ENCODE data around the gene ARRDC5.

Gene ARRDC5

DNA sequence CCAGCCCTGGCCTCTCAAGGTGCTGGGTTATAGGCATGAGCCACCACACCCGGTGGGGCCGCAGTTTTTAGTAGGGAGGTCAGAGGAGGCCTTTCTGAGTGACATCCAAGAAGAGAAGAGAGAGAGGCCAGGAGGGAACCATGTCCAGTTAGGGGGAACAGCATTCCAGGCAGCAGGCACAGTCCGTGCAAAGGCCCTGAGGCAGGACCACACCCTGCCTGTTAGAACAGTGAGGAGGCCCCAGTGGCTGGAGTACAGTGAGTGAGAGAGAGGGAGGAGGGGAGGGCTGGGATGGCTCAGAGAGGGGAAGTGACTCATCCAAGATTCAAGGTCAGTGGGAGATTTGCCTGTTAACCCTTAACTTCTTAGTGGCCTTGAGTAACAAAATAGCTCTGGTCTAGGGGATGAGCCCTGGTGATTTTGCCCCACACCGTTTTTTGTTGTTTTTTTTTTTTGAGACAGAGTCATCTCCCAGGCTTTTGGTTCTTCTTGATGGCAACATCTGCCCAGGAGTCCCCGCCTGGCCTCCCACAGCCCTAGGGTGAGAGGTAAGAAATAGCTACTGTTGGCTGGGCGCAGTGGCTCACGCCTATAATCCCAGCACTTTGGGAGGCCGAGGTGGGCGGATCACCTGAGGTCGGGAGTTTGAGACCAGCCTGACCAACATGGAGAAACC lies 32.5 kb downstream of the ARRDC5 start:
- DNase-seq (ENCODE audit: extremely low spot score): no peak
- TF ChIP-seq BHLHE40 (IDR thresholded peaks at IDR 0.05; ENCODE audit: borderline replicate concordance) (no peak), FOXA1 (IDR thresholded peaks at IDR 0.05) (no peak), NFRKB (IDR thresholded peaks at IDR 0.05) (no peak), HDGF (IDR thresholded peaks at IDR 0.05; ENCODE audit: borderline replicate concordance) (no peak), ELF4 (IDR thresholded peaks at IDR 0.05) (no peak), SUZ12 (IDR thresholded peaks at IDR 0.05) (no peak), TARDBP (IDR thresholded peaks at IDR 0.05) (no peak), FOXK2 (IDR thresholded peaks at IDR 0.05) (no peak)
- ChIA-PET CTCF (interaction anchor here (4.7 kb wide), 1 partner anchor 42 kb away, joined by 30 read pairs; no protein-coding TSS in a partner anchor), POLR2A (no interaction called here)

DNA sequence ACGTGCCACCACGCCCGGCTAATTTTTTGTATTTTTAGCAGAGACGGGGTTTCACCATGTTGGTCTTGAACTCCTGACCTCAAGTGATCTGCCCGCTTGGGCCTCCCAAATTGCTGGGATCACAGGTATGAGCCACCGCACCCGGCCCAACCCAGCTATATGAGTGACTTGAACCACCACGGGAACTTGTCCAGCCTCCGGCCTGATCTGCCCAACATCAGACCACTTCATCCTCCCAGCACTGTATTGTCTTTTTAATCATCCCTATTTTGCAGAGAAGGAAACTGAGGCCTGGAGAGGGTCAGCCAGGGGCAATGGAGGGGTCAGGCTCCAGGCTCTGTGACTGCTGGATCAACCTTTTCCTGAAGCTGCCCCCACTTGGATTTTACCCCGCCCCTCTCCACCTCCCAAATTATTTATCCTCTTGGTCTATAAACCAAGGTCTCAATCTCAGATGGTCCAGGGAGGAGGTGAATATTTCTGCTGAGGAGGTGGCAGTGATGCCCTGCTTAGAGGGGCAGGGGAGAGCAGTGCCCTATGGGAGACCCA lies 34.3 kb downstream of the ARRDC5 start:
- POLR2A ChIA-PET: interaction anchor here (1.3 kb wide), 1 partner anchor 43 kb away, joined by 8 read pairs; no protein-coding TSS in a partner anchor
- CTCF ChIA-PET: interaction anchor here (2.1 kb wide), 1 partner anchor 43 kb away, joined by 7 read pairs; no protein-coding TSS in a partner anchor
- TF ChIP-seq BHLHE40 (IDR thresholded peaks at IDR 0.05; ENCODE audit: borderline replicate concordance) (no peak), LEF1 (IDR thresholded peaks at IDR 0.05; ENCODE audit: borderline replicate concordance) (no peak), ZNF384 (IDR thresholded peaks at IDR 0.05) (no peak), SP1 (IDR thresholded peaks at IDR 0.05) (no peak), SUZ12 (IDR thresholded peaks at IDR 0.05) (no peak), FOXM1 (IDR thresholded peaks at IDR 0.05; ENCODE audit: borderline replicate concordance) (no peak)
- DNase-seq (ENCODE audit: extremely low spot score): no peak

DNA sequence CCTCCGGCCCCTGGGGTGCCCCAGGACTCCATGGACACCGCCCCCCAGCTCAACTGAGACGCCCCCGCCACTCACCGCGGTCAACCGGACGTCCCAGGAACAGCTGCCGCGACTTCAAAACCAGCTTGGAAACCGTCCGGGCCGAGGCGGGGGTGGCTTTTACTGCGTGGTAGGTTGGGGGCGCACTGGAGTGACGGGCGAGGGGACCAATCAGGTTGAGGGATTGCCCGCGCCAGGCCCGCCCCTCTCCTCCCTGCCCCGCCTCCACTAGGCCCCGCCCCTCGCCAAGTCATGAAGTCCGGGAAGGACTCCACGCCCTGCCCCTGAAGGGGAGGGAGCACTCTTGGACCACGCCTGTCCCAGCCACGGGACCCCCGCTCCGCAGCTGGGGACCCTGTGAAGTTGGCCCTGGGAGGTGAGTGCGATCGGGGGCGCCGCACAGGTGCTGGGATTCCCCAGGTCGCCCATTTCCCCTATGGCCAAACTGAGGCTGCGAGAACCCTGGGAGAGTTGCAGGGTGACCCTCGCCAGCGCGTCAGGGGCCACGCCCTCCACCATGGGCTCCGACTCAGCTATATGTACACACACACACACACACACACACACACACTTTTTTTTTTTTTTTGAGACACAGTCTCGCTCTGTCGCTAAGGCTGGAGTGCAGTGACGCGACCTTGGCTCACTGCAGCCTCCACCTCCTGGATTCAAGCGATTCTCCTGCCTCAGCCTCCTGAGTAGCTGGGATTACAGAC lies 35.0 kb downstream of the ARRDC5 start, which contains the start of gene PLIN3:
Gene PLIN3 (minus strand): TSS at position 134 of the 752 bp plus-strand sequence. CDS start 6,273 bp downstream, outside the sequence.
- CTCF ChIA-PET: interaction anchor here (1.2 to 2.1 kb wide), 2 partner anchors 16 to 44 kb away, joined by 3 to 7 read pairs; no protein-coding TSS in a partner anchor
- DNase-seq (ENCODE audit: extremely low spot score): peak; percentile 100
- no peak for TF ChIP-seq HDGF (IDR thresholded peaks at IDR 0.05; ENCODE audit: borderline replicate concordance)
- TF ChIP-seq ZNF384 (IDR thresholded peaks at IDR 0.05): peak; percentile 90
- TF ChIP-seq ELF4 (IDR thresholded peaks at IDR 0.05): no peak
- TF ChIP-seq, protein P1, sequence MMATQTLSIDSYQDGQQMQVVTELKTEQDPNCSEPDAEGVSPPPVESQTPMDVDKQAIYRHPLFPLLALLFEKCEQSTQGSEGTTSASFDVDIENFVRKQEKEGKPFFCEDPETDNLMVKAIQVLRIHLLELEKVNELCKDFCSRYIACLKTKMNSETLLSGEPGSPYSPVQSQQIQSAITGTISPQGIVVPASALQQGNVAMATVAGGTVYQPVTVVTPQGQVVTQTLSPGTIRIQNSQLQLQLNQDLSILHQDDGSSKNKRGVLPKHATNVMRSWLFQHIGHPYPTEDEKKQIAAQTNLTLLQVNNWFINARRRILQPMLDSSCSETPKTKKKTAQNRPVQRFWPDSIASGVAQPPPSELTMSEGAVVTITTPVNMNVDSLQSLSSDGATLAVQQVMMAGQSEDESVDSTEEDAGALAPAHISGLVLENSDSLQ (IDR thresholded peaks at IDR 0.05): peak; percentile 99
- TF ChIP-seq SP1 (IDR thresholded peaks at IDR 0.05): peak; percentile 49; the same call in 1 of the 2 replicates
- no peak for TF ChIP-seq FOXA1 (IDR thresholded peaks at IDR 0.05)
- POLR2A ChIA-PET: interaction anchor here (0.6 kb wide), 1 partner anchor 104 kb away, joined by 3 read pairs; no protein-coding TSS in a partner anchor

DNA sequence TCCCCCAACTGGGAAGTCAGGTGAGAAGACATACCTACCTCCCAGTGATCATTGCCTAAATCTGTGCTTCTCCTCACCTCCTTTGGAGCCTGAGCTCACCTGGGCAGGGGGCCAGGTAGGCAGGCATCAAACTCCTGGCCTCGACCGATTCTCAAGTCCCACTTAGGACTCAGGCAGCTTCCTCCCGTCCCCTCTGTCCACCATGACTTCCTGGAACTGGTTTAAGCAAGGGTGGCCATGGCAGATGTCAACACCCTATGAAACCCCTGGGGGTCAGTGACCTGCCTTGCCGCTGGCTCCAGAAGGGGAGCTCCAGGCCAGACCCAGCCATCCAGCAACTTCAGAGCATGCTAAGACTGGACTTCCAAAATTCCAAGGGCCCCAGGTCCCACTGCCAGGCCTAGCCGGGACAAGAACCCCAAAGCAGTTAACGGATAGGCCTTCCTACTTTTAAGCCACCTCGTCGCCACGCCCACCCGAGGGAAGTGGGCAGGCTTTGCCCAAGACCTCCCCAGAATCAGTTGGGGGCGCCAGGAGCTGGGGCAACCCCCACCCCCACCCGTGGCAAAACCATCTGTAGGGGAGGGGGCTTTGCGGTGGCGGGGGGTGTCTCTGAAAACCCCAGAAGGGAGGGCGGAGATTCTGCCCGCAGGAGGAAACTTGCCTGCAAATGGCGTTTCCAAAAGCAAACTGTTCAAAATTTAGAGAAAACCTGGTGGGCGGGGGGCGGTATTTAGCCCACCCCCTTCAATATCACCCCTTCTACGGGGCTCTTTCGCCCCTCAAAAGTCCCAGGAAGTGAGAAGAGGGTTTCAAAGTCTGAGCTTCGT lies 35.9 kb downstream of the ARRDC5 start:
- no peak for DNase-seq (ENCODE audit: extremely low spot score)
- POLR2A ChIA-PET: interaction anchor here (0.6 to 0.7 kb wide), 2 partner anchors 12 to 104 kb away, joined by 3 read pairs; no protein-coding TSS in a partner anchor
- TF ChIP-seq ARNT (IDR thresholded peaks at IDR 0.05): no peak
- no peak for TF ChIP-seq L3MBTL2 (conservative IDR thresholded peaks at IDR 0.05)
- no peak for TF ChIP-seq FOXA1 (IDR thresholded peaks at IDR 0.05)
- TF ChIP-seq SP1 (IDR thresholded peaks at IDR 0.05): no peak
- TF ChIP-seq BHLHE40 (IDR thresholded peaks at IDR 0.05; ENCODE audit: borderline replicate concordance): no peak
- TF ChIP-seq NFRKB (IDR thresholded peaks at IDR 0.05): no peak
- no peak for TF ChIP-seq FOXK2 (IDR thresholded peaks at IDR 0.05)
- TF ChIP-seq HDGF (IDR thresholded peaks at IDR 0.05; ENCODE audit: borderline replicate concordance): no peak
- TF ChIP-seq CTBP1 (IDR thresholded peaks at IDR 0.05; ENCODE audit: borderline replicate concordance): no peak
- no peak for TF ChIP-seq ELF4 (IDR thresholded peaks at IDR 0.05)
- no peak for TF ChIP-seq SUZ12 (IDR thresholded peaks at IDR 0.05)
- no peak for TF ChIP-seq LEF1 (IDR thresholded peaks at IDR 0.05; ENCODE audit: borderline replicate concordance)
- CTCF ChIA-PET: interaction anchor here (1.1 to 1.2 kb wide), 2 partner anchors 15 to 57 kb away, joined by 3 to 4 read pairs; no protein-coding TSS in a partner anchor

DNA sequence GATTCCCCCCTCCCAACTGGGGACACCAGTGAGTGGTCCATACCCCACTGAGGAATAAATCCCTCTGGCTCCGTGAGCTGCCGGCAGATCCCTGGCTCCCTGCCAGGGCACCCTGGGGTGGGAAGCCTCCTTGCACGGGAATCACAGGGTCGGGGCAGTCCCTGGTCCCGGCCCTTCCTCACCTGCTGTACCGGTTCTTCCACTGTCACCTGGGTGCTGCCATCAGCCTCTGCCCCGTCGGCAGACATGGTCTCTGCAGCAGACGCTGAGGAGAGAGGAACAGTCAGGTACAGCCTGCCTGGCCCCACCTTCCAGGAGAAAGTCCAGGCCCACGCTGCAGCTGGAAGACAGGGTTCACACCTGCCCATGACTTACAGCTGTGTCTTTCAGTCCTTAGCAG lies 41.5 kb downstream of the ARRDC5 start:
- POLR2A ChIA-PET: no interaction called here
- TF ChIP-seq LEF1 (IDR thresholded peaks at IDR 0.05; ENCODE audit: borderline replicate concordance): no peak
- no peak for TF ChIP-seq ELF4 (IDR thresholded peaks at IDR 0.05)
- TF ChIP-seq, protein P1 (IDR thresholded peaks at IDR 0.05): no peak
- no peak for TF ChIP-seq SUZ12 (IDR thresholded peaks at IDR 0.05)
- TF ChIP-seq CTBP1 (IDR thresholded peaks at IDR 0.05; ENCODE audit: borderline replicate concordance): no peak
- TF ChIP-seq L3MBTL2 (conservative IDR thresholded peaks at IDR 0.05): no peak
- no peak for TF ChIP-seq FOXM1 (IDR thresholded peaks at IDR 0.05; ENCODE audit: borderline replicate concordance)
- no peak for TF ChIP-seq HDGF (IDR thresholded peaks at IDR 0.05; ENCODE audit: borderline replicate concordance)
- no peak for TF ChIP-seq FOXK2 (IDR thresholded peaks at IDR 0.05)
- no peak for TF ChIP-seq NFRKB (IDR thresholded peaks at IDR 0.05)
- TF ChIP-seq ARNT (IDR thresholded peaks at IDR 0.05): no peak
- no peak for TF ChIP-seq BHLHE40 (IDR thresholded peaks at IDR 0.05; ENCODE audit: borderline replicate concordance)
- TF ChIP-seq FOXA1 (IDR thresholded peaks at IDR 0.05): no peak
- no peak for TF ChIP-seq SP1 (IDR thresholded peaks at IDR 0.05)
- TF ChIP-seq ZNF384 (IDR thresholded peaks at IDR 0.05): no peak
- no peak for TF ChIP-seq TARDBP (IDR thresholded peaks at IDR 0.05)
- DNase-seq (ENCODE audit: extremely low spot score): no peak
- CTCF ChIA-PET: interaction anchor here (1.1 kb wide), 1 partner anchor 10 kb away, joined by 3 read pairs; no protein-coding TSS in a partner anchor

Measured in HEK293T (cell line).